Heart left ventricle (tissue), 13 donors: ENCODE data around the gene ITIH5.

ENCODE experiments used
- CTCF ChIP-seq, 12 donors: fragments of 200-600 bp; sonication (generic) in 4 of 12; IDR thresholded peaks; one replicate each; pipeline versions ENCODE4 v1.5.0 to v1.8.0; 2018 to 2022; ENCODE audit warnings: antibody characterized with exemption in 12 of 12, mild to moderate bottlenecking in 5 of 12
- POLR2A ChIP-seq, 2 donors: fragments of 450-650 bp; IDR thresholded peaks; one replicate each; pipeline ENCODE4 v1.6.1; 2017; ENCODE audit warnings: antibody characterized with exemption in 2 of 2, mild to moderate bottlenecking in 2 of 2, moderate library complexity in 2 of 2
- donor health status: ischemic (EF 13 %, LVEDD 7.1; RV severe dilation, severe dysfunction).
- donor health status: DM: no; HTN: yes; CAD: no.
- donor health status: DM: no; HTN: no; CAD: no.
- donor health status: ischemic (EF 25% LVEDD 6.9; RV normal size, moderate dysfunction).
- donor health status: ischemic (EF 25% LVEDD 5.7; RV mildly dilated, moderate dysfunction).
- donor health status: ischemic (EF 35%, LVEDD 5.7; RV mildly dilated, moderate dysfunction).
- donor health status: nonischemic (EF 11% LVEDD 7.7; RV severe dilation, severe dysfunction).
- donor health status: DM: yes; HTN: yes; CAD: no.
- donor health status: PGD.
- donor health status: ischemic (EF 29% LVEDD 5.4; RV normal size, mild dysfunction).
- donor health status: nonischemic (EF 23%, LVEDD 6.1; RV moderate dilation, normal function).

GRCh38 chr10:7544203-7544602 lies 122.6 kb downstream of the ITIH5 start:
- TF ChIP-seq POLR2A (IDR thresholded peaks at IDR 0.05) (no peak), CTCF (IDR thresholded peaks at IDR 0.05) (no peak)
